Spleen (tissue), 11 donors: ENCODE results near the gene CYP51A1. TPM values are rescaled to one million over a fixed set of nuclear protein-coding genes. Genes with fewer than 3 reads are reported as not detected.
"Not testable (repeated sequence)": the region's sequence is repeated elsewhere in the genome, so short reads cannot be mapped to it uniquely, and the experiment has no call there.

Experiments
- DNase-seq: peaks from one replicate; pipeline ENCODE4 v3.0.0-alpha.2; 2020
- H3K27ac ChIP-seq, 8 donors: fragments of 200-600 bp; sonication (generic) in 7 of 8; 1 replicate in 4 of 8; 2 replicates in 4 of 8; pipeline versions ENCODE4 v1.5.0 to v1.8.0; 2016 to 2021; ENCODE audit warnings: inconsistent platforms in 4 of 8, mild to moderate bottlenecking in 4 of 8, moderate library complexity in 1 of 8
- H3K27me3 ChIP-seq, 7 donors: fragments of 200-600 bp; sonication (generic) in 6 of 7; replicated peaks in 1 of 7; 1 replicate in 4 of 7; 2 replicates in 3 of 7; pipeline versions ENCODE4 v1.5.0 to v1.8.0; 2016 to 2021; ENCODE audit warnings: inconsistent platforms in 3 of 7, mild to moderate bottlenecking in 1 of 7
- H3K36me3 ChIP-seq, 6 donors: fragments of 200-600 bp; sonication (generic) in 5 of 6; 1 replicate in 4 of 6; 2 replicates in 2 of 6; pipeline versions ENCODE4 v1.5.0 to v1.8.0; 2016 to 2021; ENCODE audit warnings: inconsistent platforms in 2 of 6
- H3K4me1 ChIP-seq, 6 donors: fragments of 200-600 bp; sonication (generic) in 5 of 6; 1 replicate in 3 of 6; 2 replicates in 3 of 6; pipeline versions ENCODE4 v1.5.0 to v1.8.0; 2016 to 2021; ENCODE audit warnings: inconsistent platforms in 3 of 6
- H3K4me3 ChIP-seq, 8 donors: fragments of 200-600 bp; sonication (generic) in 7 of 8; 1 replicate in 4 of 8; 2 replicates in 4 of 8; pipeline versions ENCODE4 v1.5.0 to v1.8.0; 2016 to 2021; ENCODE audit warnings: inconsistent platforms in 4 of 8, mild to moderate bottlenecking in 4 of 8, moderate library complexity in 2 of 8
- H3K9me3 ChIP-seq, 8 donors: fragments of 200-600 bp; sonication (generic) in 7 of 8; 1 replicate in 4 of 8; 2 replicates in 4 of 8; pipeline versions ENCODE4 v1.5.0 to v1.8.0; 2016 to 2021; ENCODE audit warnings: inconsistent platforms in 4 of 8
- CTCF ChIP-seq, 11 experiments: fragments of 200-600 bp in 7 of 11; fragments of 450-650 bp in 4 of 11; sonication (generic) in 4 of 11; IDR thresholded peaks in 8 of 11; conservative IDR thresholded peaks in 3 of 11; 1 replicate in 7 of 11; 2 replicates in 4 of 11; pipeline versions ENCODE4 v1.4.0 to v1.8.0; 2016 to 2021; ENCODE audit warnings: antibody characterized with exemption in 11 of 11, inconsistent platforms in 4 of 11, mild to moderate bottlenecking in 1 of 11
- POLR2A ChIP-seq, 3 donors: fragments of 450-650 bp; IDR thresholded peaks; one replicate each; pipeline ENCODE4 v1.5.1; 2017; ENCODE audit warnings: antibody characterized with exemption in 3 of 3, mild to moderate bottlenecking in 1 of 3
- POLR2AphosphoS5 ChIP-seq, 3 donors: sonication (generic); formaldehyde crosslinking; IDR thresholded peaks; one replicate each; pipeline ENCODE4 v1.5.1; 2017; ENCODE audit warnings: antibody characterized with exemption in 3 of 3
- WGBS, 5 donors: extraction: QIAGEN DNeasy Blood & Tissue Kit in 3 of 5; methylation state at CpG; one replicate each; pipeline versions ENCODE4 v1.1.5 to v1.1.7; 2013 to 2018; 5-methylcytosine and 5-hydroxymethylcytosine counted together
- intact Hi-C: fragments of 100-400 bp; cut with DNase I; formaldehyde crosslinking; loops from one replicate; pipeline ENCODE4 v1.15.0; 2023; ENCODE audit warnings: low total_unique reads
- polyA plus RNA-seq, 3 donors: library from polyadenylated mRNA; stranded (reverse); fragments of 200-250 nt; gene quantifications; one replicate each; pipeline ENCODE4 v1.2.1, GENCODE V29; 2013
- total RNA-seq, 7 donors: library from RNA; depleted of rRNA in 3 of 7; stranded (reverse); fragments of >200 nt in 3 of 7; fragmentation: NEBNext Ultra II Directional in 4 of 7; extraction: Animal tissue kit (Norgen Biotek cat#: 25700) in 4 of 7; gene quantifications; one replicate each; pipeline versions ENCODE4 v1.1.0 to v1.2.1, GENCODE V29; 2016 to 2021
- donor health status: healthy with polysubstance abuse.
- donor health status: DM: no; HTN: no; CAD: no; lungs with moderate emphysema.
- donor health status: DM: no; HTN: no; CAD: no.
- donor health status: Bipolar disorder and iron deficiency.
- donor health status: healthy.
- donor health status: DM: no; HTN: no; CAD: no.
- donor health status: DM: yes; HTN: yes; CAD: no.

The CYP51A1 gene
- total and polyA plus RNA-seq, 10 donors = 4.2 to 34.4 (median 24.3) TPM

- 58 to 92% (median 77%) methylated on average over 1 of the region's 1 CpG for WGBS, 5 donors
- DNase-seq = no peak
- no peaks in the 10 kb centered on the region for H3K9me3 ChIP-seq
- no peaks in the 10 kb centered on the region for H3K27me3 ChIP-seq
- H3K27ac ChIP-seq = no peak overlapping the region
- H3K36me3 ChIP-seq = no peaks in the 10 kb centered on the region
- no peak overlapping the region for H3K4me3 ChIP-seq
- intact Hi-C loops = no loop called here
- H3K4me1 ChIP-seq = no peaks in the 10 kb centered on the region
- TF ChIP-seq CTCF (IDR thresholded peaks at IDR 0.05 in 8 of 11, conservative IDR thresholded peaks at IDR 0.05 in 3 of 11) (no peak), POLR2AphosphoS5 (IDR thresholded peaks at IDR 0.05) (no peak), POLR2A (IDR thresholded peaks at IDR 0.05) (no peak)
Observed at GRCh38 chr7:92150450-92151017, 16.3 kb upstream of the CYP51A1 start.

- DNase-seq = no peak
- Histone ChIP-seq H3K4me3 (no peak overlapping the region), H3K9me3 (no peaks in the 10 kb centered on the region), H3K4me1 (no peaks in the 10 kb centered on the region), H3K36me3 (no peaks in the 10 kb centered on the region), H3K27ac (no peak overlapping the region), H3K27me3 (no peaks in the 10 kb centered on the region)
- intact Hi-C loops = no loop called here
- 89 to 94% (median 92%) methylated on average over 5 of the region's 5 CpGs for WGBS, 5 donors
- no peak for TF ChIP-seq CTCF (IDR thresholded peaks at IDR 0.05 in 8 of 11, conservative IDR thresholded peaks at IDR 0.05 in 3 of 11)
Observed at GRCh38 chr7:92149736-92150239, 15.5 kb upstream of the CYP51A1 start.

GRCh38 chr7:92143192-92143880 is 9.1 kb upstream of the CYP51A1 start:
- H3K36me3 ChIP-seq, H3K4me1 ChIP-seq, H3K27me3 ChIP-seq, DNase-seq, H3K9me3 ChIP-seq, H3K4me3 ChIP-seq, intact Hi-C loops, H3K27ac ChIP-seq: not testable (repeated sequence)
- 92 to 96% (median 94%) methylated on average over 16 to 50 of the region's 50 CpGs for WGBS, 5 donors

GRCh38 chr7:92142791-92143190 is 8.5 kb upstream of the CYP51A1 start:
- DNase-seq, H3K9me3 ChIP-seq: not testable (repeated sequence)

GRCh38 chr7:92141161-92141560 is 6.9 kb upstream of the CYP51A1 start:
- H3K36me3 ChIP-seq = no peaks in the 10 kb centered on the region
- 94 to 99% (median 97%) methylated on average over 7 of the region's 7 CpGs for WGBS, 5 donors
- H3K4me3 ChIP-seq = no peak overlapping the region
- no peaks in the 10 kb centered on the region for H3K4me1 ChIP-seq
- H3K9me3 ChIP-seq = no peaks in the 10 kb centered on the region
- DNase-seq = no peak
- no peak overlapping the region for H3K27ac ChIP-seq
- TF ChIP-seq POLR2AphosphoS5 (IDR thresholded peaks at IDR 0.05) (no peak), POLR2A (IDR thresholded peaks at IDR 0.05) (no peak), CTCF (IDR thresholded peaks at IDR 0.05 in 8 of 11, conservative IDR thresholded peaks at IDR 0.05 in 3 of 11) (no peak)
- no peaks in the 10 kb centered on the region for H3K27me3 ChIP-seq
- intact Hi-C loops = no loop called here

More at GRCh38 chr7:92142791-92143190, 8.5 kb upstream of the CYP51A1 start:
- intact Hi-C loops, H3K4me1 ChIP-seq, H3K27me3 ChIP-seq, H3K4me3 ChIP-seq, H3K27ac ChIP-seq, H3K36me3 ChIP-seq: not testable (repeated sequence)
- WGBS, 5 donors = 86 to 97% (median 95%) methylated on average over 9 of the region's 9 CpGs
